KMS-11 (cell line): ENCODE measurements around the gene WDR18.

Experiments
- H2AFZ ChIP-seq: fragments of 200-600 bp; sonication (generic); 2 replicates; pipeline ENCODE4 v1.6.1; 2016; ENCODE audit warnings: antibody characterized with exemption, mixed run types, low read depth
- H3K27ac ChIP-seq: fragments of 200-600 bp; sonication (generic); 2 replicates; pipeline ENCODE4 v1.6.1; 2016; ENCODE audit warnings: mild to moderate bottlenecking, mixed run types
- H3K27me3 ChIP-seq: fragments of 200-600 bp; sonication (generic); 2 replicates; pipeline ENCODE4 v1.6.1; 2017; ENCODE audit warnings: mild to moderate bottlenecking, low read depth, mixed run types, moderate library complexity; ENCODE audit not compliant: insufficient read depth
- H3K36me3 ChIP-seq: fragments of 200-600 bp; sonication (generic); 2 replicates; pipeline ENCODE4 v1.6.1; 2017; ENCODE audit warnings: mild to moderate bottlenecking, mixed run types; ENCODE audit not compliant: insufficient read depth
- H3K4me1 ChIP-seq: fragments of 200-600 bp; sonication (generic); 2 replicates; pipeline ENCODE4 v1.6.1; 2016; ENCODE audit warnings: mild to moderate bottlenecking, low read depth, mixed run types; ENCODE audit not compliant: poor library complexity, severe bottlenecking
- H3K4me2 ChIP-seq: fragments of 200-600 bp; sonication (generic); 2 replicates; pipeline ENCODE4 v1.7.0; 2016; ENCODE audit warnings: mild to moderate bottlenecking, mixed run types
- H3K4me3 ChIP-seq: fragments of 200-600 bp; sonication (generic); IDR thresholded peaks from 2 replicates; pipeline ENCODE4 v1.6.1; 2017; ENCODE audit warnings: low read depth, low read length, mixed read lengths; ENCODE audit not compliant: insufficient read depth
- H3K79me2 ChIP-seq: fragments of 200-600 bp; sonication (generic); 2 replicates; pipeline ENCODE4 v1.6.1; 2016; ENCODE audit warnings: low read depth, mixed run types; ENCODE audit not compliant: insufficient read depth
- H3K9ac ChIP-seq: fragments of 200-600 bp; sonication (generic); 2 replicates; pipeline ENCODE4 v1.6.1; 2016; ENCODE audit warnings: mild to moderate bottlenecking, mixed run types
- H4K20me1 ChIP-seq: fragments of 200-600 bp; sonication (generic); 2 replicates; pipeline ENCODE4 v1.6.1; 2016; ENCODE audit warnings: mild to moderate bottlenecking, mixed run types; ENCODE audit not compliant: insufficient read depth
- TF ChIP-seq, protein P1 (sequence below): fragments of 200-600 bp; sonication (generic); conservative IDR thresholded peaks from 2 replicates; pipeline ENCODE4 v1.6.1; 2017; ENCODE audit warnings: low read depth, mild to moderate bottlenecking, antibody characterized with exemption, low read length, moderate library complexity, mixed read lengths

The WDR18 gene

DNA sequence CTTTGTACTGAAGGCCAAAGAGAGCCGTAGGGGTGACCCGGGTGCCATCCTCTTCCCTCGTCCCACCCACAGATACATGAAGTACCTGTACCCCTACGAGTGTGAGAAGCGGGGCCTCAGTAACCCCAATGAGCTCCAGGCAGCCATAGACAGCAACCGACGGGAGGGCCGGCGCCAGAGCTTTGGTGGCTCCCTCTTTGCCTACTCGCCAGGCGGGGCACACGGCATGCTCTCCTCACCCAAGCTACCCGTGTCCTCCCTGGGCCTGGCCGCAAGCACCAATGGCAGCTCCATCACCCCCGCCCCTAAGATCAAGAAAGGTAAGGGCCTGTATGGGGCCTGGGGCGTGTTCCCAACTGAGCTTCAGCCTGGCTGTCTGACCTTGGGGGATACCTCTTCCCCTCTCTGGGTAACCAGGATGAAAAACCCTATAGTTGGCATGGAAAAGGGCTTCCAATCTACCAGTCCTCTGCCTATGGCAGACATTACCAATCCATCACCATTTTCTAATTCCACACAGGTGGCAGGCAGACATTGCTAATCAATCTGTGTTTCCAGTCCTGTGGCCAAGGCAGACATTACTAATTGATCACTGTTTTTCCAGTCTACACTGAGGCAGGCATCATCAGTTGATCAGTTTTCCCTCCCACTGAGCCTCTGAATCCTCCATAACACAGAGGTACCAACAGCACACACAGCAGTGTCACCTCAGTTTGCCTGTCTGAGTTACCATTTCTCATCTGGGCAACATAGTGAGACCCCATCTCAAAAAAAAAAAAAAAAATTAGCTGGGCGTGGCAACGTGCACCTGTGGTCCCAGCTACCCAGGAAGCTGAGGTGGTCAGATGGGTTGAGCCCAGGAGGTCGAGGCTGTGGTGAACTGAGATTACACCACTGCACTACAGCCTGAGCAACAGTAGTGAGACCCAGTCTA is 19.1 kb upstream of the WDR18 start:
- Histone ChIP-seq H3K36me3 (peaks cover 4% of the 10 kb centered on the region; the same call in 1 of the 2 replicates), H3K27ac (no peak overlapping the region), H3K4me2 (no peak overlapping the region), H3K4me3 (no peak overlapping the region), H3K79me2 (no peaks in the 10 kb centered on the region), H3K9ac (no peak overlapping the region), H4K20me1 (no peaks in the 10 kb centered on the region), H3K27me3 (no peaks in the 10 kb centered on the region), H3K4me1 (no peaks in the 10 kb centered on the region), H2AFZ (no peak overlapping the region)
- TF ChIP-seq, protein P1, sequence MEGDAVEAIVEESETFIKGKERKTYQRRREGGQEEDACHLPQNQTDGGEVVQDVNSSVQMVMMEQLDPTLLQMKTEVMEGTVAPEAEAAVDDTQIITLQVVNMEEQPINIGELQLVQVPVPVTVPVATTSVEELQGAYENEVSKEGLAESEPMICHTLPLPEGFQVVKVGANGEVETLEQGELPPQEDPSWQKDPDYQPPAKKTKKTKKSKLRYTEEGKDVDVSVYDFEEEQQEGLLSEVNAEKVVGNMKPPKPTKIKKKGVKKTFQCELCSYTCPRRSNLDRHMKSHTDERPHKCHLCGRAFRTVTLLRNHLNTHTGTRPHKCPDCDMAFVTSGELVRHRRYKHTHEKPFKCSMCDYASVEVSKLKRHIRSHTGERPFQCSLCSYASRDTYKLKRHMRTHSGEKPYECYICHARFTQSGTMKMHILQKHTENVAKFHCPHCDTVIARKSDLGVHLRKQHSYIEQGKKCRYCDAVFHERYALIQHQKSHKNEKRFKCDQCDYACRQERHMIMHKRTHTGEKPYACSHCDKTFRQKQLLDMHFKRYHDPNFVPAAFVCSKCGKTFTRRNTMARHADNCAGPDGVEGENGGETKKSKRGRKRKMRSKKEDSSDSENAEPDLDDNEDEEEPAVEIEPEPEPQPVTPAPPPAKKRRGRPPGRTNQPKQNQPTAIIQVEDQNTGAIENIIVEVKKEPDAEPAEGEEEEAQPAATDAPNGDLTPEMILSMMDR: no peak

DNA sequence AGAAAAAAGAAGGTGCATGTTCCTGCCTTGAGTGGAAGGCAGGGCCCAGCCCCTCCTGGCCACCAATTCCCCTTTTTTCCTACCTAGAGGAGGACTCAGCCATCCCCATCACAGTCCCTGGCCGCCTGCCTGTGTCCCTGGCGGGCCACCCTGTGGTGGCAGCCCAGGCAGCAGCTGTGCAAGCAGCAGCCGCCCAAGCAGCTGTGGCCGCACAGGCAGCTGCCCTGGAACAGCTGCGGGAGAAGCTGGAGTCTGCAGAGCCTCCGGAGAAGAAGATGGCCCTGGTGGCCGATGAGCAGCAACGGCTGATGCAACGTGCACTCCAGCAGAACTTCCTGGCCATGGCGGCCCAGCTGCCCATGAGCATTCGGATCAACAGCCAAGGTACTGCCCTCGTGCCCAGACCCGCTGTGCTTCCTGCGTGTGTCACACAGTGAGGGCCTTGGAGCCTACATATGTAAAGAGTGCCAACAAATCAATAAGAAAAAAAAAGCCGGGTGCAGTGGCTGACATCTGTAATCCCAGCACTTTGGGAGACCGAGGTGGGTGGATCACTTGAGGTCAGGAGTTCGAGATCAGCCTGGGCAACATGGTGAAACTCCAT is 17.6 kb upstream of the WDR18 start:
- Histone ChIP-seq H2AFZ (no peak overlapping the region), H3K79me2 (no peaks in the 10 kb centered on the region), H3K27ac (no peak overlapping the region), H3K36me3 (peaks cover 4% of the 10 kb centered on the region; the same call in 1 of the 2 replicates), H3K4me1 (no peaks in the 10 kb centered on the region), H3K9ac (no peak overlapping the region), H4K20me1 (no peaks in the 10 kb centered on the region), H3K4me3 (no peak overlapping the region), H3K4me2 (no peak overlapping the region), H3K27me3 (no peaks in the 10 kb centered on the region)
- TF ChIP-seq, protein P1: no peak

- Histone ChIP-seq H3K79me2 (no peaks in the 10 kb centered on the region), H3K4me1 (no peaks in the 10 kb centered on the region), H3K4me3 (no peak overlapping the region), H3K27ac (no peak overlapping the region), H3K27me3 (no peaks in the 10 kb centered on the region), H3K4me2 (no peak overlapping the region), H2AFZ (no peak overlapping the region), H4K20me1 (no peaks in the 10 kb centered on the region), H3K9ac (no peak overlapping the region), H3K36me3 (peaks cover 4% of the 10 kb centered on the region; the same call in 1 of the 2 replicates)
- TF ChIP-seq, protein P1: peak; percentile 87
Measured at GRCh38 chr19:970695-971094, 13.4 kb upstream of the WDR18 start.

DNA sequence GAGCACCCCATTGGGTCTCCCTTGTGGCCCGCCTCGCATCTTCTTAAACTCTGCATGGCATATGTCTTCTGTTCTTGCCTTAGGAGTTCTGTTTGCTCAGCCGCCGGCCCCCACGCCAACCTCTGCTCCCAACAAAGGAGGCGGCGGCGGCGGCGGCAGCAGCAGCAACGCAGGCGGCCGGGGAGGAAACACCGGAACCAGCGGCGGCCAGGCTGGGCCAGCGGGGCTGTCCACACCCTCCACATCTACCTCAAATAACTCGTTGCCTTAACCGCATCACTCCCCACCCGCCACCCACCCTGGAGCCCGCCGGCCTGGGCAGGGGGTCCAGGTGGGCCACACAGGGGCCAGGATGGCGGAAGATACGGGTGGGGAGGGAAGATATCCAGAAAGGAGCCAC is 12.3 kb upstream of the WDR18 start:
- H3K79me2 ChIP-seq: no peaks in the 10 kb centered on the region
- H3K27me3 ChIP-seq: no peaks in the 10 kb centered on the region
- H2AFZ ChIP-seq: no peak overlapping the region
- TF ChIP-seq, protein P1: no peak
- peaks cover 4% of the 10 kb centered on the region; the same call in 1 of the 2 replicates for H3K36me3 ChIP-seq
- H3K4me2 ChIP-seq: no peak overlapping the region
- no peak overlapping the region for H3K4me3 ChIP-seq
- H3K4me1 ChIP-seq: no peaks in the 10 kb centered on the region
- H4K20me1 ChIP-seq: no peaks in the 10 kb centered on the region
- no peak overlapping the region for H3K27ac ChIP-seq
- no peak overlapping the region for H3K9ac ChIP-seq
